Measurements from ENCODE around the gene TBC1D1. TPM values are rescaled to one million over a fixed set of nuclear protein-coding genes. Genes with fewer than 3 reads are reported as not detected.
A peak's percentile ranks its signal among the peaks of the same experiment; 100 is the strongest.

The TBC1D1 gene
- total RNA-seq, 4 donors from 2014 or later, result 15.9 to 24.0 (median 20.0) TPM

- no peak overlapping the region for H3K4me3 ChIP-seq (ENCODE audit: low read depth, poor library complexity, severe bottlenecking)
- peak; percentile 32 to 85 for DNase-seq (ENCODE audit: low spot score in 2 of 2)
- WGBS, 2 donors, result 52 to 62% methylated on average over 10 to 11 of the region's 12 CpGs
- intact Hi-C loops (cut with DNase I; ENCODE audit: low total_unique reads), result no loop called here
- TF ChIP-seq CTCF (IDR thresholded peaks at IDR 0.05) (no peak), POLR2A (IDR thresholded peaks at IDR 0.05) (no peak)
Observed at GRCh38 chr4:38188631-38189101, 297.8 kb downstream of the TBC1D1 start.

Other genes starting within 250 kb of the TBC1D1 start
- 10 to 100 TPM; 66.5 to 78.6 (median 73.7) TPM for gene RELL1, start 204.7 kb upstream of the TBC1D1 start, total RNA-seq
- 10 to 100 TPM; 52.7 to 83.9 (median 74.7) TPM for gene PGM2, start 64.4 kb upstream of the TBC1D1 start, total RNA-seq
- not detected for gene PTTG2, start 69.3 kb downstream of the TBC1D1 start, total RNA-seq